ENCODE data around the gene CCL18. TPM values are rescaled to one million over a fixed set of nuclear protein-coding genes. Genes with fewer than 3 reads are reported as not detected.
"Not testable (repeated sequence)": the region's sequence is repeated elsewhere in the genome, so short reads cannot be mapped to it uniquely, and the experiment has no call there.

Gene CCL18
- total RNA-seq, 1 donor from 2014 or later = 1.4 TPM

DNA sequence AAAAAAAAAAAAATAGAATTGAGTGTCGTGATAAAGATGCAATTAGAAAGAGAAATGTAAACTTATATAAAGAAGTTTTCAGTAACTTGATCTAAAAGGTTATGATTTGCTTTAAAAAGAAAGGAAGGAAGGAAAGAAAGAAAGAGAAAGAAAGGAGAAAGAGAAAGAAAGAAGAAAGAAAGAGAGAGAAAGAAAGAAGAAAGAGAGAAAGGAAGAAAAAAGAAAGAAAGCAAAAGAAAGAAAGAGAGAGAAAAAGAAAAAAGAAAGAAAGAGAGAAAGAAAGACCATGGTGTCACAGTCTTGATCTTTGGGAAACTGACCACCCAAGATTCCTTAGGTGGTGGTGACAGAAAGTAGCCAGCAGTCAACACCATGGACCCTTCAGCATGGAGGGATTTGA lies 30.2 kb downstream of the CCL18 start:
- no peak for DNase-seq
- intact Hi-C loops (cut with micrococcal nuclease) = no loop called here
- no peak for ATAC-seq

DNA sequence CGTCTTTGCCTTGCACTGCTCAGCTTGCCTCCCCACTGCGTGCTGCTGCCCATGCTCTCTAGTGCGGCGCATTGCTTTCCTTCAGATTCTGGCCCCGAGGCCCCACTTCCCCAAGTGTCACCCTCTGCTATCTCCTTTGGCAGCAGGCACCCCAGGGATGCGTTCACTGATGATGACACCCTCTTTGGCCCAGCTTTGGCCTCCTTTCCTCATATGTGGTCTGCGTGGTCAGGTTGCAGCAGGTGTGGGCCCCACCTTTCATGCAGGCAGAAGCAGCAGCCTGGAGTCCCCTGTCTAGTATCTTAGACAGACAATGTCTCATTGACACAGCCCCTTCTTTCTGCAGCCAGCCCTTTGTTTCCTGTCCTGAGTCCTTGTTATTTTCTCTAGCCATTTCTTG lies 30.7 kb downstream of the CCL18 start:
- ATAC-seq (no peak), DNase-seq (no peak)
- intact Hi-C loops (cut with micrococcal nuclease) = no loop called here

- intact Hi-C loops (cut with micrococcal nuclease) = no loop called here
- DNase-seq = no peak
- no peak for ATAC-seq
Observed at GRCh38 chr17:36095992-36096391, 31.9 kb downstream of the CCL18 start.

- ATAC-seq; intact Hi-C loops (cut with micrococcal nuclease): not testable (repeated sequence)
Observed at GRCh38 chr17:36099004-36099403, 34.9 kb downstream of the CCL18 start.

GRCh38 chr17:36103401-36103975 lies 39.4 kb downstream of the CCL18 start, which contains the start of gene CCL4:
TSS of gene CCL4 (plus strand) at chr17:36103827. CDS start at chr17:36103906, 79 bp downstream.
- peak; percentile 80 for ATAC-seq
- DNase-seq; intact Hi-C loops (cut with micrococcal nuclease): not testable (repeated sequence)

More at GRCh38 chr17:36099004-36099403, 34.9 kb downstream of the CCL18 start:
- not testable (repeated sequence) for DNase-seq

GRCh38 chr17:36104246-36104645 lies 40.2 kb downstream of the CCL18 start:
- DNase-seq; ATAC-seq; intact Hi-C loops (cut with micrococcal nuclease): not testable (repeated sequence)

GRCh38 chr17:36104701-36105181 lies 40.7 kb downstream of the CCL18 start:
- ATAC-seq (no peak), DNase-seq (no peak)
- intact Hi-C loops (cut with micrococcal nuclease) = no loop called here

GRCh38 chr17:36105781-36106492 lies 41.9 kb downstream of the CCL18 start:
- ATAC-seq (no peak), DNase-seq (no peak)
- intact Hi-C loops (cut with micrococcal nuclease) = no loop called here

- intact Hi-C loops (cut with micrococcal nuclease) = no loop called here
- ATAC-seq = no peak
- DNase-seq = no peak
Observed at GRCh38 chr17:36106493-36106835, 42.4 kb downstream of the CCL18 start.

DNA sequence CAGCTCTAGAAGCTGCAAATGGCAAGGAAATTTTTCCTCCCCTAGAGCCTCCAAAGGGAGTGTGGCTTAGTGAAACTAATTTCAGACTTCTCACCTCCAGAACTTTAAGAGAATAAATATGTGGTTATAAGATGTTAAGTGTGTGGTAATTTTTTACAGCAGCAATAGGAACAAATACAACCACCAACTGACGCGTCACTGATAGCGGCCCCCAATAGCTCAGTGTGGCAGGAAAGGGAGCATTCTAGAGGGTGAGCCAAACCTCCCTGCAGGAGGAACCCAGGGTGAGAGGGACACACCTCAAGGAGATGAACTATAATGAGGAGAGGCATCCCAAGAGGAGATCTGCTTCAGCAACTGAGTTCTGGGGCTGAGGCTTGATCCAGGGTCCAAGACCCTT lies 43.6 kb downstream of the CCL18 start:
- intact Hi-C loops (cut with micrococcal nuclease) = no loop called here
- ATAC-seq (no peak), DNase-seq (no peak)

DNA sequence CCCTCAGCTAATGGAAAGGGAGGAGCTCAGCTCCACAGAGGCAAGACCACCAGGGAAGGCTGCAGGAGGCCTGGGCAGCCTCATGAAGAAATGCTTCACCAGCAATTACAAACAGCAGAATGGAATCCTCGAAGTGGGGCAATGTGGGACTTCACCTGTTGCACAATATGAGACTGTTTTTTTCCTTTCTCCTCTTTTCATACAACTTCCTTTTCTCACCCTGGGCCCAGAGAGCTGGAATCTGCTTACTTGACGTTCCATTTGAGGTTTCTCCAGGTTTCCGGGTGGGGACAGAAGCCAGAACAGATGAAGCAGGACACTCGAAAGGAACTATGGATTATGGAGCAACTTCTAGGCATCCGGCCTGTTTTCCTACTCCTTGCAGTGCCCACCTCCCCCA lies 44.2 kb downstream of the CCL18 start:
- ATAC-seq = peak; percentile 18
- intact Hi-C loops (cut with micrococcal nuclease); DNase-seq: not testable (repeated sequence)

- intact Hi-C loops (cut with micrococcal nuclease) = no loop called here
- ATAC-seq (no peak), DNase-seq (no peak)
Observed at GRCh38 chr17:36111068-36111490, 47.0 kb downstream of the CCL18 start.

- no peak for DNase-seq
- intact Hi-C loops (cut with micrococcal nuclease) = no loop called here
- ATAC-seq = no peak
Observed at GRCh38 chr17:36112572-36112971, 48.5 kb downstream of the CCL18 start.

DNA sequence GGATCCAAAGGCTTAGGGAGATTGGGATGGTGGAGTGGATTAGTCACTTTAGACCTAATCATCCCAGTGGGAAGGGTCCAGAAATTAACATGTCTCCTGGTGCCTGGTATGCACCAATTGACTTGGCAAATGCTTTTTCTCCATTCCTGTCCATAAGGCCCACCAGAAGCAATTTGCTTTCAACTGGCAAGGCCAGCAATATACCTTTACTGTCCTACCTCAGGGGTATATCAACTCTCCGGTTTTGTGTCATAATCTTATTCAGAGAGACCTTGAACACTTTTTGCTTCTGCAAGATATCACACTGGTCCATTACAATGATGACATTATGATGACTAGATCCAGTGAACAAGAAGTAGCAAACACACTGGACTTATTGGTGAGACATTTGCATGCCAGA lies 49.1 kb downstream of the CCL18 start:
- intact Hi-C loops (cut with micrococcal nuclease); DNase-seq; ATAC-seq: not testable (repeated sequence)

DNA sequence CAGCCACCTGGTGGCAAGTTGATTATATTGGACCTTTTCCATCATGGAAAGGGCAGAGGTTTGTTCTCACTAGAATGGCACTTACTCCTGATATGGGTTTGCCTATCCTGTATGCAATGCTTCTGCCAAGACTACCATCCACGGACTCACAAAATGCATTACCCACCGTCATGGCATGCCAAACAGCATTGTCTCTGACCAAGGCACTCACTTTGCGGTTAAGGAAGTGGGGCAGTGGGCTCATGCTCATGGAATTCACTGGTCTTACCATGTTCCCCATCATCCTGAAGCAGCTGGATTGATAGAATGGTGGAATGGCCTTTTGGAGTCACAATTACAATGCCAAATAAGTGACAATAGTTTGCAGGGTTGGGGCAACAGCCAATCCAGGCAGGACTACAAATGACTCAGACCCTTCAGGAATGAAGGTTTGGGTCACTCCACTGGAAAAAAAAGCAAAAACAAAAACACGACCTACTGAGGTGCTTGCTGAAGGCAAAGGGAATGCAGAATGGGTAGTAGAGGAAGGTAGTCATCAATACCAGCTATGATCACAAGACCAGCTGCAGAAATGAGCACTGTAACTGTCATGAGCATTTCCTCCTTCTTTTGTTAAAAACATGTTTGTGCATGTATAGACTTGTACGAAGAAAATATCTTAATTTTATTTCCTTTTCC lies 51.0 kb downstream of the CCL18 start:
- DNase-seq; ATAC-seq; intact Hi-C loops (cut with micrococcal nuclease): not testable (repeated sequence)

DNA sequence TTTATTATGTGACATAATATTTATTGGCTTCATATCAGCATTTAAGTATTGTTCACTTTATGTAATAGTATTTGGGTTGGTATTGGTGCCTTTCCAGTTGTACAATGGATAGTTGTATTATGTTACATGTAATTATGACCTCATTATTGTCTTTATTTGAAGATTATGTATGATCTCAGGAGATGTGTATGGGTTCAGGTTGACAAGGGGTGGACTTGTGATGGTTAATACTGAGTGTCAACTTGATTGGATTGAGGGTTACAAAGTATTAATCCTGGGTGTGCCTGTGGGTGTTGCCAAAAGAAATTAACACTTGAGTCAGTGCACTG lies 51.5 kb downstream of the CCL18 start:
- ATAC-seq; DNase-seq; intact Hi-C loops (cut with micrococcal nuclease): not testable (repeated sequence)

- no peak for DNase-seq
- intact Hi-C loops (cut with micrococcal nuclease) = no loop called here
- no peak for ATAC-seq
Observed at GRCh38 chr17:36117505-36118382, 53.7 kb downstream of the CCL18 start.

DNA sequence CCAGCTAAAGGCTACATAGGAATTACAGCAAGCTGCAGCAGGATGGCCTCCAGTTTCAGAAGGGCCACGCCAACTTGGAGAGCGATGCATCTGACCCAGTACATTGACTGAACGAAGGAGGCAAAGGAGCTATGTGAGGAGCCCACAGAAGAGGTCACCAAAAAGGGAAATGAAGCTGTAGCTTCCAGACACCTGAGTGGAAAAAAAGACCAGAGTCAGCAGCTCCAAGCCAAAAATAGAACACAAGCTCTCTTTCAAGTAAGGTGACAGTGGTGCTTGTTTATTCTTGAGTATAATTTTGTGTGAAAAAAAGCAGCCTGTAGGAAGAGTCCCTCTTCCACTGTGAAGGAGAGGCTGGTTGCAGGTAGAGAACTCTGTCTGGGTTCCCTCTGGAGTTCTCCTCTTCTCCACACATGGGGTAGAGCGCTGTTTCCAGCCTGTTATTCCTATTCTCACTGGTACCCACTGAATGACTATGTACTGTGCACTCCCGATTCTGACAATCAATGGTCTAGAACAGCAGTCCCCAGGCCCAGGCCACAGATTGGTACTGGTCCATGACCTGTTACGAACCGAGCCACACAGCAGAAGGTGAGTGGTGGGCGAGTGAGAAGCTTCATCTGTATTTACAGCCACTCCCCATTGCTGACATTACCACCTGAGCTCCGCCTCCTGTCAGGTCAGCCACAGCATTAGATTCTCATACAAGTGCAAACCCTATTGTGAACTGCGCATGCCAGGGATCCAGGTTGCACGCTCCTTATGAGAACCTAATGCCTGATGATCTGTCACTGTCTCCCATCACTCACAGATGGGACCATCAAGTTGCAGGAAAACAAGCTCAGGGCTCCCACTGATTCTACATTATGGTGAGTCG lies 54.6 kb downstream of the CCL18 start:
- intact Hi-C loops (cut with micrococcal nuclease) = no loop called here
- ATAC-seq (no peak), DNase-seq (no peak)

Data from left ventricle myocardium superior (tissue), 1 donor.